HCT116 (cell line): ENCODE data around the gene RTF1. TPM values are rescaled to one million over a fixed set of nuclear protein-coding genes. Genes with fewer than 3 reads are reported as not detected.

ENCODE experiments used
- ATAC-seq: fragments of 200-7000 bp; cut with Tn5 transposase; 2 replicates; pipeline ENCODE4 v1.9.1; 2020; ENCODE audit warnings: mild to moderate bottlenecking, moderate library complexity
- BruUV-seq: library from RNA; stranded (reverse); fragments of 400-500 nt; replicated peaks from 2 replicates; lab custom pipeline; 2021; lab: Mats Ljungman, UMichigan
- CTCF ChIA-PET: fragments of 300-600 bp; sonication (Branson Sonifier 250); formaldehyde crosslinking; loops from one replicate; lab custom pipeline; 2021; ENCODE audit warnings: antibody characterized with exemption; lab: Charles Lee
- POLR2A ChIA-PET: fragments of 300-600, 350-600 bp; sonication (Branson Sonifier 250); formaldehyde crosslinking; loops from one replicate; lab custom pipeline; 2021; ENCODE audit warnings: antibody characterized with exemption; lab: Charles Lee
- RAD21 ChIA-PET, 2 experiments: fragments of 300-600 bp; sonication (Branson Sonifier 250); formaldehyde crosslinking; loops; one replicate each; lab custom pipeline; 2023; ENCODE audit warnings: low total read pairs in 2 of 2; ENCODE audit not compliant: uncharacterized antibody in 2 of 2, unreplicated experiment in 2 of 2, low non-redundant PET in 1 of 2; lab: Charles Lee
- DNase-seq: peaks from one replicate; pipeline ENCODE4 v3.0.0-alpha.2; 2010; ENCODE audit warnings: low read depth, low spot score
- H2AFZ ChIP-seq: fragments of 200-600 bp; shearing (Covaris generic), sonication (generic); 2 replicates; pipeline ENCODE4 v1.6.1; 2017; ENCODE audit warnings: low read depth, mixed run types, mixed read lengths, antibody characterized with exemption, low read length; ENCODE audit not compliant: poor library complexity, severe bottlenecking
- H3K27ac ChIP-seq: 2 replicates; pipeline ENCODE4 v1.5.1; 2012; ENCODE audit warnings: low read depth, low read length
- H3K27me3 ChIP-seq: fragments of 200-600 bp; sonication (generic); 2 replicates; pipeline ENCODE4 v1.6.1; 2016; ENCODE audit warnings: mixed run types, low read length, mixed read lengths; ENCODE audit not compliant: insufficient read depth
- H3K36me3 ChIP-seq, 2 experiments: fragments of 200-500 bp in 1 of 2; fragments of 200-600 bp in 1 of 2; sonication (Bioruptor generic) in 1 of 2; sonication (generic) in 1 of 2; 2 replicates each; pipeline versions ENCODE4 v1.5.1 to v1.6.1; 2014 to 2016; ENCODE audit warnings: low read length in 2 of 2, inconsistent platforms in 1 of 2, mixed read lengths in 1 of 2, mixed run types in 1 of 2; ENCODE audit not compliant: insufficient read depth in 2 of 2, control insufficient read depth in 1 of 2
- H3K4me1 ChIP-seq, 2 experiments: fragments of 200-600 bp in 1 of 2; sonication (generic) in 1 of 2; 2 replicates each; pipeline versions ENCODE4 v1.5.1 to v1.6.1; 2012 to 2017; ENCODE audit warnings: low read length in 2 of 2, inconsistent platforms in 1 of 2, mild to moderate bottlenecking in 1 of 2, mixed read lengths in 1 of 2, mixed run types in 1 of 2, moderate library complexity in 1 of 2; ENCODE audit not compliant: insufficient read depth in 2 of 2, control insufficient read depth in 1 of 2
- H3K4me2 ChIP-seq: fragments of 200-600 bp; sonication (generic); 2 replicates; pipeline ENCODE4 v1.6.1; 2017; ENCODE audit warnings: mixed run types, low read length, mixed read lengths
- H3K4me3 ChIP-seq, 2 experiments: fragments of 200-600 bp in 1 of 2; sonication (generic) in 1 of 2; replicated peaks in 1 of 2; 2 replicates each; pipeline ENCODE4 v1.5.1; 2011 to 2016; ENCODE audit warnings: low read length in 2 of 2, control low read depth in 1 of 2, low read depth in 1 of 2, mild to moderate bottlenecking in 1 of 2, mixed read lengths in 1 of 2, mixed run types in 1 of 2
- H3K79me2 ChIP-seq: fragments of 200-600 bp; sonication (generic); 2 replicates; pipeline ENCODE4 v1.6.1; 2017; ENCODE audit warnings: mild to moderate bottlenecking, mixed run types, low read length, moderate library complexity, mixed read lengths; ENCODE audit not compliant: insufficient read depth
- H3K9ac ChIP-seq: fragments of 200-600 bp; sonication (generic); 2 replicates; pipeline ENCODE4 v1.6.1; 2016; ENCODE audit warnings: low read length, mixed read lengths
- H3K9me2 ChIP-seq: fragments of 200-600 bp; sonication (generic), shearing (Covaris generic); 2 replicates; pipeline ENCODE4 v1.6.1; 2017; ENCODE audit warnings: mixed run types, mild to moderate bottlenecking, moderate library complexity; ENCODE audit not compliant: insufficient read depth
- H3K9me3 ChIP-seq, 2 experiments: fragments of 200-500 bp in 1 of 2; fragments of 200-600 bp in 1 of 2; sonication (Bioruptor generic) in 1 of 2; sonication (generic) in 1 of 2; 2 replicates each; pipeline ENCODE4 v1.6.1; 2014 to 2017; ENCODE audit warnings: low read length in 2 of 2, mixed read lengths in 2 of 2, inconsistent platforms in 1 of 2, low read depth in 1 of 2, mild to moderate bottlenecking in 1 of 2, mixed run types in 1 of 2, moderate library complexity in 1 of 2; ENCODE audit not compliant: control insufficient read depth in 1 of 2, insufficient read depth in 1 of 2
- H4K20me1 ChIP-seq: fragments of 200-600 bp; sonication (generic), shearing (Covaris generic); 2 replicates; pipeline ENCODE4 v1.6.1; 2017; ENCODE audit warnings: mixed run types, mild to moderate bottlenecking, moderate library complexity; ENCODE audit not compliant: insufficient read depth
- EGR1 ChIP-seq: IDR thresholded peaks from 2 replicates; pipeline ENCODE4 v1.6.1; 2012; ENCODE audit warnings: low read depth
- EZH2 ChIP-seq: fragments of 200-600 bp; sonication (generic); IDR thresholded peaks from 2 replicates; pipeline ENCODE4 v1.6.1; 2017; ENCODE audit warnings: antibody characterized with exemption, mixed run types
- EZH2phosphoT487 ChIP-seq: fragments of 200-600 bp; IDR thresholded peaks from 2 replicates; pipeline ENCODE4 v1.6.1; 2018; ENCODE audit warnings: antibody characterized with exemption, borderline replicate concordance
- FOSL1 ChIP-seq: IDR thresholded peaks from 2 replicates; pipeline ENCODE4 v1.6.1; 2012; ENCODE audit warnings: low read depth
- POLR2A ChIP-seq: IDR thresholded peaks from 2 replicates; pipeline ENCODE4 v1.7.0; 2011; ENCODE audit warnings: borderline replicate concordance; ENCODE audit not compliant: insufficient read depth, insufficient read length; ENCODE audit errors: extremely low read depth
- POLR2AphosphoS5 ChIP-seq: IDR thresholded peaks from 2 replicates; pipeline ENCODE4 v1.6.1; 2011; ENCODE audit warnings: mild to moderate bottlenecking, low read depth, low read length, moderate library complexity
- RAD21 ChIP-seq: IDR thresholded peaks from 2 replicates; pipeline ENCODE4 v1.6.1; 2012; ENCODE audit warnings: low read depth, mild to moderate bottlenecking
- REST ChIP-seq: IDR thresholded peaks from 2 replicates; pipeline ENCODE4 v1.6.1; 2012; ENCODE audit warnings: low read depth
- SRF ChIP-seq: IDR thresholded peaks from 2 replicates; pipeline ENCODE4 v1.6.1; 2012; ENCODE audit warnings: low read depth
- TCF7L2 ChIP-seq: IDR thresholded peaks from 2 replicates; pipeline ENCODE4 v1.7.0; 2011; ENCODE audit warnings: borderline replicate concordance, inconsistent platforms; ENCODE audit not compliant: insufficient read depth, insufficient read length; ENCODE audit errors: extremely low read depth
- YY1 ChIP-seq: IDR thresholded peaks from 2 replicates; pipeline ENCODE4 v1.6.1; 2011; ENCODE audit warnings: low read length, low read depth, moderate library complexity, mild to moderate bottlenecking; ENCODE audit not compliant: insufficient replicate concordance; ENCODE audit errors: extremely low read depth
- ZFX ChIP-seq: fragments of 450-650 bp; IDR thresholded peaks from 2 replicates; pipeline ENCODE4 v1.6.1; 2017
- ZNF274 ChIP-seq: fragments of 200-500 bp; sonication (Bioruptor generic); IDR thresholded peaks from 2 replicates; pipeline ENCODE4 v1.6.1; 2014; ENCODE audit warnings: mild to moderate bottlenecking, low read depth, low read length, inconsistent platforms
- intact Hi-C: fragments of 100-400 bp; cut with micrococcal nuclease; formaldehyde crosslinking; loops from 2 replicates; pipeline ENCODE4 v1.10.0; 2022
- total RNA-seq: library from RNA; stranded (reverse); gene quantifications from one replicate; pipeline ENCODE4 v1.2.1, GENCODE V29; 2021; ENCODE audit not compliant: unreplicated experiment
- TF ChIP-seq, protein P1 (sequence below): IDR thresholded peaks from 2 replicates; pipeline ENCODE4 v1.6.1; 2011; ENCODE audit warnings: mild to moderate bottlenecking, low read length, moderate library complexity; ENCODE audit not compliant: insufficient replicate concordance; ENCODE audit errors: extremely low read depth
- TF ChIP-seq, protein P2 (sequence below): IDR thresholded peaks from 2 replicates; pipeline ENCODE4 v1.6.1; 2012
- TF ChIP-seq, protein P3 (sequence below): IDR thresholded peaks from 2 replicates; pipeline ENCODE4 v1.6.1; 2012

The RTF1 gene
- total RNA-seq, 1 experiment from 2014 or later = 27.5 TPM

DNA sequence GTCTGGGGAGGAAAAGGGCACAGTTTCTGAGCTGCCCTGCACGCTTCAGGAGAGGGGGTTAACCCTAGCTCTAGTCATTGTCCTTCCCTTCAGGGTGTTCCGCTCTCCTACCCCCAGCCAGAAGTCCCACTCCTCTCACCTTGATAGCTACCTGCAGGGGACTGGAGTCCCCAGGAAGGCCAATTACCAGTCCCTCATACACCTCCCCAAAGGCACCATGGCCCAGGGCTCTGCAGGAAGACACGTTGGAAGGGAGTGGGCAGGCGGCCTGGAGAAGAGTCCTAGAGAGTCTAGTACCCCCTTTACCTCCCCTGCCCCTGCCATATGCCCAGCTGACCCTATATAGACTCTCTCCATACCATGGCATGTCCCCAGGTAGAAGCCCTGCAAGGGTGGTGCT, 88.9 kb downstream of the RTF1 start:
- ATAC-seq (no peak), DNase-seq (no peak)
- RAD21 ChIA-PET = no interaction called here
- H4K20me1 ChIP-seq = no peaks in the 10 kb centered on the region
- no peaks in the 10 kb centered on the region for H3K9me2 ChIP-seq
- no peaks in the 10 kb centered on the region; a peak in 1 of 4 replicates for H3K36me3 ChIP-seq
- H3K4me3 ChIP-seq = no peak overlapping the region
- H3K9ac ChIP-seq = no peak overlapping the region
- no peaks in the 10 kb centered on the region for H3K9me3 ChIP-seq
- BruUV-seq = no TSS peak
- intact Hi-C loops = no loop called here
- peaks cover 13 to 21% of the 10 kb centered on the region in 2 experiments for H3K4me1 ChIP-seq
- H3K79me2 ChIP-seq = no peaks in the 10 kb centered on the region
- H3K27ac ChIP-seq = no peak overlapping the region
- POLR2A ChIA-PET = interaction anchor here (0.7 kb wide), 1 partner anchor 15 kb away, joined by 3 read pairs; no protein-coding TSS in a partner anchor
- CTCF ChIA-PET = no interaction called here
- no peak overlapping the region for H2AFZ ChIP-seq
- no peak overlapping the region for H3K4me2 ChIP-seq
- no peaks in the 10 kb centered on the region for H3K27me3 ChIP-seq
- TF ChIP-seq EZH2 (no peak), FOSL1 (no peak), REST (no peak), EGR1 (no peak), ZFX (no peak), POLR2A (no peak), POLR2AphosphoS5 (no peak), RAD21 (no peak), YY1 (no peak), TCF7L2 (no peak), EZH2phosphoT487 (no peak), SRF (no peak), ZNF274 (no peak)
- TF ChIP-seq, protein P1, sequence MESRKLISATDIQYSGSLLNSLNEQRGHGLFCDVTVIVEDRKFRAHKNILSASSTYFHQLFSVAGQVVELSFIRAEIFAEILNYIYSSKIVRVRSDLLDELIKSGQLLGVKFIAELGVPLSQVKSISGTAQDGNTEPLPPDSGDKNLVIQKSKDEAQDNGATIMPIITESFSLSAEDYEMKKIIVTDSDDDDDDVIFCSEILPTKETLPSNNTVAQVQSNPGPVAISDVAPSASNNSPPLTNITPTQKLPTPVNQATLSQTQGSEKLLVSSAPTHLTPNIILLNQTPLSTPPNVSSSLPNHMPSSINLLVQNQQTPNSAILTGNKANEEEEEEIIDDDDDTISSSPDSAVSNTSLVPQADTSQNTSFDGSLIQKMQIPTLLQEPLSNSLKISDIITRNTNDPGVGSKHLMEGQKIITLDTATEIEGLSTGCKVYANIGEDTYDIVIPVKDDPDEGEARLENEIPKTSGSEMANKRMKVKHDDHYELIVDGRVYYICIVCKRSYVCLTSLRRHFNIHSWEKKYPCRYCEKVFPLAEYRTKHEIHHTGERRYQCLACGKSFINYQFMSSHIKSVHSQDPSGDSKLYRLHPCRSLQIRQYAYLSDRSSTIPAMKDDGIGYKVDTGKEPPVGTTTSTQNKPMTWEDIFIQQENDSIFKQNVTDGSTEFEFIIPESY = no peak
- TF ChIP-seq, protein P2, sequence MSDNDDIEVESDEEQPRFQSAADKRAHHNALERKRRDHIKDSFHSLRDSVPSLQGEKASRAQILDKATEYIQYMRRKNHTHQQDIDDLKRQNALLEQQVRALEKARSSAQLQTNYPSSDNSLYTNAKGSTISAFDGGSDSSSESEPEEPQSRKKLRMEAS = no peak
- TF ChIP-seq, protein P3, sequence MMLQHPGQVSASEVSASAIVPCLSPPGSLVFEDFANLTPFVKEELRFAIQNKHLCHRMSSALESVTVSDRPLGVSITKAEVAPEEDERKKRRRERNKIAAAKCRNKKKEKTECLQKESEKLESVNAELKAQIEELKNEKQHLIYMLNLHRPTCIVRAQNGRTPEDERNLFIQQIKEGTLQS = no peak
